K562 (cell line): ENCODE results near the gene TAF3. TPM values are rescaled to one million over a fixed set of nuclear protein-coding genes. Genes with fewer than 3 reads are reported as not detected.

ENCODE experiments used
- ASH1L ChIP-seq: fragments of 450-650 bp; IDR thresholded peaks from 2 replicates; pipeline ENCODE4 v1.6.1; 2018; ENCODE audit warnings: borderline replicate concordance, mild to moderate bottlenecking, low read depth; ENCODE audit not compliant: partially characterized antibody
- DACH1 ChIP-seq: fragments of 450-650 bp; IDR thresholded peaks from 2 replicates; pipeline ENCODE4 v1.6.1; 2018; ENCODE audit not compliant: partially characterized antibody
- ETV1 ChIP-seq: fragments of 450-650 bp; conservative IDR thresholded peaks from 2 replicates; pipeline ENCODE4 v1.6.1; 2016; ENCODE audit warnings: missing genetic modification characterization, control low read depth, low read depth, missing compliant biosample characterization
- JUN ChIP-seq, 2 experiments: sonication (generic) in 1 of 2; formaldehyde crosslinking in 1 of 2; IDR thresholded peaks; 2 replicates each; pipeline versions ENCODE4 v1.6.1 to v1.8.0; 2012 to 2022; ENCODE audit warnings: borderline replicate concordance in 2 of 2, mild to moderate bottlenecking in 2 of 2, improper control_type of control experiment in 1 of 2, low read depth in 1 of 2, low read length in 1 of 2, missing genetic modification reagents in 1 of 2
- NFE2 ChIP-seq: IDR thresholded peaks from 2 replicates; pipeline ENCODE4 v1.6.1; 2014; ENCODE audit warnings: antibody characterized with exemption, low read depth
- ZEB2 ChIP-seq: fragments of 450-650 bp; IDR thresholded peaks from 2 replicates; pipeline ENCODE4 v1.6.1; 2016
- ZNF764 ChIP-seq: fragments of 250-450 bp; sonication (Bioruptor Pico); IDR thresholded peaks from 2 replicates; pipeline ENCODE4 v1.4.0; 2020; ENCODE audit warnings: low read depth, mild to moderate bottlenecking, moderate library complexity
- polyA plus RNA-seq, 8 experiments: library from polyadenylated mRNA; depleted of rRNA in 4 of 8; stranded (reverse) in 5 of 8; unstranded in 3 of 8; fragments of >200 nt; fragmentation: Nextera tagmentation in 2 of 8; fragmentation: Illumina TruSeq in 1 of 8; extraction: Ambion mirVana in 2 of 8; extraction: Trizol in 1 of 8; gene quantifications; 2 replicates each; pipeline versions ENCODE4 v1.2.1 to v1.2.3, GENCODE V29; 2011 to 2014; ENCODE audit warnings: inconsistent platforms in 1 of 8, missing spikeins in 1 of 8
- total RNA-seq, 7 experiments: library from RNA; depleted of rRNA in 6 of 7; stranded (reverse); fragments of >200 nt in 6 of 7; fragmentation: Illumina TruSeq in 2 of 7; extraction: Trizol in 2 of 7; gene quantifications; 2 replicates each; pipeline versions ENCODE4 v1.2.1 to v1.2.3, GENCODE V29; 2011 to 2021; ENCODE audit warnings: low replicate concordance in 1 of 7
- TF ChIP-seq, protein P1 (sequence below): fragments of 200-800 bp; sonication (Bioruptor generic); IDR thresholded peaks from 2 replicates; pipeline ENCODE4 v1.6.1; 2016; ENCODE audit warnings: missing genetic modification characterization, missing compliant biosample characterization
- TF ChIP-seq, protein P2 (sequence below): fragments of 450-650 bp; formaldehyde crosslinking; IDR thresholded peaks from 2 replicates; pipeline ENCODE4 v1.4.0; 2022; ENCODE audit warnings: missing genetic modification characterization
- TF ChIP-seq, protein P3 (sequence below): IDR thresholded peaks from 2 replicates; pipeline ENCODE4 v1.6.1; 2016; ENCODE audit warnings: missing genetic modification characterization, missing compliant biosample characterization
- TF ChIP-seq, protein P4 (sequence below), 2 experiments: fragments of 450-650 bp; formaldehyde crosslinking in 1 of 2; IDR thresholded peaks; 2 replicates each; pipeline versions ENCODE4 v1.4.0 to v1.6.1; 2014 to 2020; ENCODE audit warnings: mild to moderate bottlenecking in 2 of 2, borderline replicate concordance in 1 of 2, low read depth in 1 of 2

Gene TAF3
- total and polyA plus RNA-seq, 9 of the 15 experiments (the other 6 are each of a cell fraction or from before 2014, with no cell fraction given): 1.5 to 9.9 (median 4.1) TPM

DNA sequence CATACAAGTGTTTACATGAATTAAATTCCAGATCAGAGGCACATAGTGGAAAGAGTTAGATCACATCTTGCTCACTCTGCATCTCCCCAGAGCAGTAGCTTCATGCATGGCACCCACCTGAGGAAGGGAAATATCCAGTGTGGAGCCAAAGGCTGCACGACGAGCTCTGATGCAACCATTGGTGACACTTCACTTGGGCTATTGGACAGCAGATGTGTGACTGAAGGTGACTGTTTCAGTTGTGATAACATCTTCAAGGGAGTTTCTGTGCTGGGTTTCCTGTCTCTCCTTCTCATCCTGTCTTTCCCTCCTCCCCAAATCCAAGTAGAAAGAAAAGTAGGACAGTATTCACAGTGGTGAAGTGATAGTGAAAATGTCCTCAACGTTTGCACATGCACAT is 115.0 kb downstream of the TAF3 start (continued):
- TF ChIP-seq, protein P1, sequence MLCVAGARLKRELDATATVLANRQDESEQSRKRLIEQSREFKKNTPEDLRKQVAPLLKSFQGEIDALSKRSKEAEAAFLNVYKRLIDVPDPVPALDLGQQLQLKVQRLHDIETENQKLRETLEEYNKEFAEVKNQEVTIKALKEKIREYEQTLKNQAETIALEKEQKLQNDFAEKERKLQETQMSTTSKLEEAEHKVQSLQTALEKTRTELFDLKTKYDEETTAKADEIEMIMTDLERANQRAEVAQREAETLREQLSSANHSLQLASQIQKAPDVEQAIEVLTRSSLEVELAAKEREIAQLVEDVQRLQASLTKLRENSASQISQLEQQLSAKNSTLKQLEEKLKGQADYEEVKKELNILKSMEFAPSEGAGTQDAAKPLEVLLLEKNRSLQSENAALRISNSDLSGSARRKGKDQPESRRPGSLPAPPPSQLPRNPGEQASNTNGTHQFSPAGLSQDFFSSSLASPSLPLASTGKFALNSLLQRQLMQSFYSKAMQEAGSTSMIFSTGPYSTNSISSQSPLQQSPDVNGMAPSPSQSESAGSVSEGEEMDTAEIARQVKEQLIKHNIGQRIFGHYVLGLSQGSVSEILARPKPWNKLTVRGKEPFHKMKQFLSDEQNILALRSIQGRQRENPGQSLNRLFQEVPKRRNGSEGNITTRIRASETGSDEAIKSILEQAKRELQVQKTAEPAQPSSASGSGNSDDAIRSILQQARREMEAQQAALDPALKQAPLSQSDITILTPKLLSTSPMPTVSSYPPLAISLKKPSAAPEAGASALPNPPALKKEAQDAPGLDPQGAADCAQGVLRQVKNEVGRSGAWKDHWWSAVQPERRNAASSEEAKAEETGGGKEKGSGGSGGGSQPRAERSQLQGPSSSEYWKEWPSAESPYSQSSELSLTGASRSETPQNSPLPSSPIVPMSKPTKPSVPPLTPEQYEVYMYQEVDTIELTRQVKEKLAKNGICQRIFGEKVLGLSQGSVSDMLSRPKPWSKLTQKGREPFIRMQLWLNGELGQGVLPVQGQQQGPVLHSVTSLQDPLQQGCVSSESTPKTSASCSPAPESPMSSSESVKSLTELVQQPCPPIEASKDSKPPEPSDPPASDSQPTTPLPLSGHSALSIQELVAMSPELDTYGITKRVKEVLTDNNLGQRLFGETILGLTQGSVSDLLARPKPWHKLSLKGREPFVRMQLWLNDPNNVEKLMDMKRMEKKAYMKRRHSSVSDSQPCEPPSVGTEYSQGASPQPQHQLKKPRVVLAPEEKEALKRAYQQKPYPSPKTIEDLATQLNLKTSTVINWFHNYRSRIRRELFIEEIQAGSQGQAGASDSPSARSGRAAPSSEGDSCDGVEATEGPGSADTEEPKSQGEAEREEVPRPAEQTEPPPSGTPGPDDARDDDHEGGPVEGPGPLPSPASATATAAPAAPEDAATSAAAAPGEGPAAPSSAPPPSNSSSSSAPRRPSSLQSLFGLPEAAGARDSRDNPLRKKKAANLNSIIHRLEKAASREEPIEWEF: no peak
- no peak for TF ChIP-seq DACH1
- peak; percentile 63; the same call in 1 of the 2 replicates for TF ChIP-seq ZEB2
- no peak for TF ChIP-seq ETV1 (tag)
- TF ChIP-seq NFE2: no peak
- TF ChIP-seq, protein P2, sequence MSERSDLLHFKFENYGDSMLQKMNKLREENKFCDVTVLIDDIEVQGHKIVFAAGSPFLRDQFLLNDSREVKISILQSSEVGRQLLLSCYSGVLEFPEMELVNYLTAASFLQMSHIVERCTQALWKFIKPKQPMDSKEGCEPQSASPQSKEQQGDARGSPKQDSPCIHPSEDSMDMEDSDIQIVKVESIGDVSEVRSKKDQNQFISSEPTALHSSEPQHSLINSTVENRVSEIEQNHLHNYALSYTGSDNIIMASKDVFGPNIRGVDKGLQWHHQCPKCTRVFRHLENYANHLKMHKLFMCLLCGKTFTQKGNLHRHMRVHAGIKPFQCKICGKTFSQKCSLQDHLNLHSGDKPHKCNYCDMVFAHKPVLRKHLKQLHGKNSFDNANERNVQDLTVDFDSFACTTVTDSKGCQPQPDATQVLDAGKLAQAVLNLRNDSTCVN (CRISPR knock-in tag): no peak
- TF ChIP-seq, protein P3, sequence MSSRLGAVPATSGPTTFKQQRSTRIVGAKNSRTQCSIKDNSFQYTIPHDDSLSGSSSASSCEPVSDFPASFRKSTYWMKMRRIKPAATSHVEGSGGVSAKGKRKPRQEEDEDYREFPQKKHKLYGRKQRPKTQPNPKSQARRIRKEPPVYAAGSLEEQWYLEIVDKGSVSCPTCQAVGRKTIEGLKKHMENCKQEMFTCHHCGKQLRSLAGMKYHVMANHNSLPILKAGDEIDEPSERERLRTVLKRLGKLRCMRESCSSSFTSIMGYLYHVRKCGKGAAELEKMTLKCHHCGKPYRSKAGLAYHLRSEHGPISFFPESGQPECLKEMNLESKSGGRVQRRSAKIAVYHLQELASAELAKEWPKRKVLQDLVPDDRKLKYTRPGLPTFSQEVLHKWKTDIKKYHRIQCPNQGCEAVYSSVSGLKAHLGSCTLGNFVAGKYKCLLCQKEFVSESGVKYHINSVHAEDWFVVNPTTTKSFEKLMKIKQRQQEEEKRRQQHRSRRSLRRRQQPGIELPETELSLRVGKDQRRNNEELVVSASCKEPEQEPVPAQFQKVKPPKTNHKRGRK: no peak
- TF ChIP-seq JUN (IDR thresholded peaks at IDR 0.05; ENCODE audit: borderline replicate concordance, low read depth, low read length): no peak
- no peak for TF ChIP-seq JUN (CRISPR knock-in tag; IDR thresholded peaks at IDR 0.05; ENCODE audit: borderline replicate concordance)
- TF ChIP-seq ASH1L: no peak
- TF ChIP-seq, protein P4, sequence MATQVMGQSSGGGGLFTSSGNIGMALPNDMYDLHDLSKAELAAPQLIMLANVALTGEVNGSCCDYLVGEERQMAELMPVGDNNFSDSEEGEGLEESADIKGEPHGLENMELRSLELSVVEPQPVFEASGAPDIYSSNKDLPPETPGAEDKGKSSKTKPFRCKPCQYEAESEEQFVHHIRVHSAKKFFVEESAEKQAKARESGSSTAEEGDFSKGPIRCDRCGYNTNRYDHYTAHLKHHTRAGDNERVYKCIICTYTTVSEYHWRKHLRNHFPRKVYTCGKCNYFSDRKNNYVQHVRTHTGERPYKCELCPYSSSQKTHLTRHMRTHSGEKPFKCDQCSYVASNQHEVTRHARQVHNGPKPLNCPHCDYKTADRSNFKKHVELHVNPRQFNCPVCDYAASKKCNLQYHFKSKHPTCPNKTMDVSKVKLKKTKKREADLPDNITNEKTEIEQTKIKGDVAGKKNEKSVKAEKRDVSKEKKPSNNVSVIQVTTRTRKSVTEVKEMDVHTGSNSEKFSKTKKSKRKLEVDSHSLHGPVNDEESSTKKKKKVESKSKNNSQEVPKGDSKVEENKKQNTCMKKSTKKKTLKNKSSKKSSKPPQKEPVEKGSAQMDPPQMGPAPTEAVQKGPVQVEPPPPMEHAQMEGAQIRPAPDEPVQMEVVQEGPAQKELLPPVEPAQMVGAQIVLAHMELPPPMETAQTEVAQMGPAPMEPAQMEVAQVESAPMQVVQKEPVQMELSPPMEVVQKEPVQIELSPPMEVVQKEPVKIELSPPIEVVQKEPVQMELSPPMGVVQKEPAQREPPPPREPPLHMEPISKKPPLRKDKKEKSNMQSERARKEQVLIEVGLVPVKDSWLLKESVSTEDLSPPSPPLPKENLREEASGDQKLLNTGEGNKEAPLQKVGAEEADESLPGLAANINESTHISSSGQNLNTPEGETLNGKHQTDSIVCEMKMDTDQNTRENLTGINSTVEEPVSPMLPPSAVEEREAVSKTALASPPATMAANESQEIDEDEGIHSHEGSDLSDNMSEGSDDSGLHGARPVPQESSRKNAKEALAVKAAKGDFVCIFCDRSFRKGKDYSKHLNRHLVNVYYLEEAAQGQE (IDR thresholded peaks at IDR 0.05; ENCODE audit: borderline replicate concordance): no peak
- TF ChIP-seq, protein P4 (CRISPR knock-in tag; IDR thresholded peaks at IDR 0.05; ENCODE audit: low read depth): no peak
- no peak for TF ChIP-seq ZNF764 (CRISPR knock-in tag)
